Omental fat pad (tissue), 4 donors: ENCODE results near the gene GPR161. TPM values are rescaled to one million over a fixed set of nuclear protein-coding genes. Genes with fewer than 3 reads are reported as not detected.

Experiments
- ATAC-seq: fragments of 150-250 bp; one replicate; pipeline ENCODE4 v1.9.1; 2016; ENCODE audit warnings: mild to moderate bottlenecking, moderate library complexity; ENCODE audit not compliant: low FRiP score
- DNase-seq: peaks from one replicate; pipeline ENCODE4 v3.0.0-alpha.2; 2019; ENCODE audit warnings: low spot score
- CTCF ChIP-seq, 3 donors: fragments of 450-650 bp; IDR thresholded peaks; one replicate each; pipeline ENCODE4 v1.5.1; 2016 to 2017; ENCODE audit warnings: antibody characterized with exemption in 3 of 3, mild to moderate bottlenecking in 3 of 3, moderate library complexity in 2 of 3
- total RNA-seq, 4 donors: library from RNA; depleted of rRNA; stranded (reverse); fragments of >200 nt; gene quantifications; one replicate each; pipeline ENCODE4 v1.1.0, GENCODE V29; 2016

GPR161 gene
- total RNA-seq, 4 donors from 2014 or later: 4.0 to 8.0 (median 5.9) TPM

GRCh38 chr1:168172250-168172915 lies 35.7 kb upstream of the GPR161 start:
- TF ChIP-seq CTCF (IDR thresholded peaks at IDR 0.05): no peak
- DNase-seq (no peak), ATAC-seq (no peak)

- TF ChIP-seq CTCF (IDR thresholded peaks at IDR 0.05): no peak
Measured at GRCh38 chr1:168170564-168171508, 34.1 kb upstream of the GPR161 start.

GRCh38 chr1:168167806-168168205 lies 31.1 kb upstream of the GPR161 start:
- ATAC-seq (no peak), DNase-seq (no peak)
- TF ChIP-seq CTCF (IDR thresholded peaks at IDR 0.05): no peak

More at GRCh38 chr1:168170564-168171508, 34.1 kb upstream of the GPR161 start:
- ATAC-seq (no peak), DNase-seq (no peak)

- no peak for TF ChIP-seq CTCF (IDR thresholded peaks at IDR 0.05)
- ATAC-seq: no peak
Measured at GRCh38 chr1:168164771-168165170, 28.0 kb upstream of the GPR161 start.

GRCh38 chr1:168163670-168164069 lies 26.9 kb upstream of the GPR161 start:
- ATAC-seq: no peak
- no peak for TF ChIP-seq CTCF (IDR thresholded peaks at IDR 0.05)
- no peak for DNase-seq

More at GRCh38 chr1:168164771-168165170, 28.0 kb upstream of the GPR161 start:
- DNase-seq: no peak

- TF ChIP-seq CTCF (IDR thresholded peaks at IDR 0.05): no peak
- DNase-seq: no peak
- ATAC-seq: no peak
Measured at GRCh38 chr1:168161459-168161858, 24.7 kb upstream of the GPR161 start.
